CD14-positive monocyte (primary cell): ENCODE measurements around the gene FAM184A. TPM values are rescaled to one million over a fixed set of nuclear protein-coding genes. Genes with fewer than 3 reads are reported as not detected.

Experiments used
- DNase-seq, 3 donors: peaks; one replicate each; pipeline ENCODE4 v3.0.0-alpha.2; 2011 to 2022
- H2AFZ ChIP-seq: 2 replicates; pipeline ENCODE4 v1.6.0; 2012; ENCODE audit warnings: mild to moderate bottlenecking, low read depth, low read length, inconsistent platforms; ENCODE audit not compliant: insufficient read depth, poor library complexity, severe bottlenecking
- H3K27ac ChIP-seq, 2 donors: 1 replicate in 1 of 2; 2 replicates in 1 of 2; pipeline ENCODE4 v1.5.1; 2012 to 2013; ENCODE audit warnings: low read length in 2 of 2, control low read depth in 1 of 2, inconsistent platforms in 1 of 2, low read depth in 1 of 2, mild to moderate bottlenecking in 1 of 2
- H3K27me3 ChIP-seq, 2 donors: one replicate each; pipeline versions ENCODE4 v1.6.0 to v1.6.1; 2011 to 2013; ENCODE audit warnings: low read length in 2 of 2; ENCODE audit not compliant: control insufficient read depth in 2 of 2, insufficient read depth in 2 of 2
- H3K36me3 ChIP-seq, 2 donors: replicated peaks in 1 of 2; 1 replicate in 1 of 2; 2 replicates in 1 of 2; pipeline versions ENCODE4 v1.5.1 to v1.6.1; 2012 to 2013; ENCODE audit warnings: low read length in 2 of 2, control low read depth in 1 of 2, inconsistent platforms in 1 of 2, mild to moderate bottlenecking in 1 of 2; ENCODE audit not compliant: insufficient read depth in 2 of 2, control insufficient read depth in 1 of 2
- H3K4me1 ChIP-seq, 2 donors: 1 replicate in 1 of 2; 2 replicates in 1 of 2; pipeline versions ENCODE4 v1.5.1 to v1.6.1; 2012 to 2013; ENCODE audit warnings: low read length in 2 of 2, control low read depth in 1 of 2, inconsistent platforms in 1 of 2, mild to moderate bottlenecking in 1 of 2, moderate library complexity in 1 of 2; ENCODE audit not compliant: insufficient read depth in 2 of 2, control insufficient read depth in 1 of 2
- H3K4me2 ChIP-seq: replicated peaks from 2 replicates; pipeline ENCODE3; 2012; ENCODE audit warnings: low read length, moderate library complexity, mild to moderate bottlenecking; ENCODE audit not compliant: poor library complexity, severe bottlenecking; ENCODE audit errors: extremely low read depth
- H3K4me3 ChIP-seq, 3 experiments: fragments of 200-600 bp in 1 of 3; sonication (generic) in 1 of 3; replicated peaks in 1 of 3; 1 replicate in 2 of 3; 2 replicates in 1 of 3; pipeline ENCODE4 v1.5.1; 2011 to 2013; ENCODE audit warnings: low read length in 3 of 3, mild to moderate bottlenecking in 3 of 3, control low read depth in 2 of 3, low read depth in 2 of 3, inconsistent platforms in 1 of 3, moderate library complexity in 1 of 3
- H3K79me2 ChIP-seq: 2 replicates; pipeline ENCODE4 v1.6.0; 2012; ENCODE audit warnings: mild to moderate bottlenecking, control low read depth, inconsistent platforms, low read length, moderate library complexity; ENCODE audit not compliant: insufficient read depth
- H3K9ac ChIP-seq: 2 replicates; pipeline ENCODE4 v1.6.0; 2017; ENCODE audit warnings: low read length, mild to moderate bottlenecking; ENCODE audit not compliant: insufficient read depth, poor library complexity, severe bottlenecking
- H3K9me3 ChIP-seq, 2 donors: replicated peaks in 1 of 2; 1 replicate in 1 of 2; 2 replicates in 1 of 2; pipeline versions ENCODE4 v1.5.1 to v1.6.1; 2012 to 2013; ENCODE audit warnings: low read length in 2 of 2, control low read depth in 1 of 2; ENCODE audit not compliant: control insufficient read depth in 1 of 2, insufficient read depth in 1 of 2
- H4K20me1 ChIP-seq: 2 replicates; pipeline ENCODE4 v1.6.0; 2012; ENCODE audit warnings: mild to moderate bottlenecking, low read length, control low read depth, moderate library complexity; ENCODE audit not compliant: insufficient read depth
- H3K27ac Mint-ChIP-seq, 7 donors: one replicate each; pipeline ENCODE4 v1.8.0; 2020; ENCODE audit warnings: mild to moderate bottlenecking in 7 of 7, mixed read lengths in 7 of 7, moderate library complexity in 6 of 7, inconsistent platforms in 2 of 7
- H3K27me3 Mint-ChIP-seq, 3 donors: one replicate each; pipeline ENCODE4 v1.8.0; 2021 to 2022; ENCODE audit warnings: low read depth in 3 of 3, mild to moderate bottlenecking in 3 of 3, mixed read lengths in 3 of 3, moderate library complexity in 3 of 3, inconsistent platforms in 1 of 3
- H3K36me3 Mint-ChIP-seq, 2 donors: one replicate each; pipeline ENCODE4 v1.8.0; 2020; ENCODE audit warnings: mixed read lengths in 2 of 2, inconsistent platforms in 1 of 2, mild to moderate bottlenecking in 1 of 2
- H3K4me1 Mint-ChIP-seq: one replicate; pipeline ENCODE4 v1.8.0; 2020; ENCODE audit warnings: mild to moderate bottlenecking, mixed read lengths
- H3K4me3 Mint-ChIP-seq, 2 donors: one replicate each; pipeline ENCODE4 v1.8.0; 2020; ENCODE audit warnings: mild to moderate bottlenecking in 2 of 2, mixed read lengths in 2 of 2, moderate library complexity in 1 of 2
- H3K9me3 Mint-ChIP-seq, 7 donors: one replicate each; pipeline ENCODE4 v1.8.0; 2020 to 2022; ENCODE audit warnings: mixed read lengths in 7 of 7, mild to moderate bottlenecking in 6 of 7, moderate library complexity in 6 of 7, inconsistent platforms in 2 of 7
- CTCF ChIP-seq: fragments of 200-600 bp; IDR thresholded peaks from one replicate; pipeline ENCODE4 v1.8.0; 2022; ENCODE audit warnings: antibody characterized with exemption, mild to moderate bottlenecking
- WGBS: methylation state at CpG from one replicate; pipeline ENCODE4 v1.1.5; 2013; ENCODE audit warnings: missing lambda C conversion rate; ENCODE audit not compliant: insufficient coverage; 5-methylcytosine and 5-hydroxymethylcytosine counted together
- intact Hi-C, 2 donors: fragments of 100-400 bp; cut with micrococcal nuclease; formaldehyde crosslinking; loops; one replicate each; pipeline versions ENCODE4 v1.15.0 to v1.15.1; 2023
- polyA plus RNA-seq, 3 donors: library from polyadenylated mRNA; depleted of rRNA in 1 of 3; unstranded in 2 of 3; stranded (reverse) in 1 of 3; fragments of 300-500 nt in 2 of 3; fragments of >200 nt in 1 of 3; fragmentation: Illumina TruSeq in 2 of 3; gene quantifications; 1 replicate in 2 of 3; 2 replicates in 1 of 3; pipeline ENCODE4 v1.2.3, GENCODE V29; 2012 to 2021

Gene FAM184A
- polyA plus RNA-seq, 3 donors: not detected

DNA sequence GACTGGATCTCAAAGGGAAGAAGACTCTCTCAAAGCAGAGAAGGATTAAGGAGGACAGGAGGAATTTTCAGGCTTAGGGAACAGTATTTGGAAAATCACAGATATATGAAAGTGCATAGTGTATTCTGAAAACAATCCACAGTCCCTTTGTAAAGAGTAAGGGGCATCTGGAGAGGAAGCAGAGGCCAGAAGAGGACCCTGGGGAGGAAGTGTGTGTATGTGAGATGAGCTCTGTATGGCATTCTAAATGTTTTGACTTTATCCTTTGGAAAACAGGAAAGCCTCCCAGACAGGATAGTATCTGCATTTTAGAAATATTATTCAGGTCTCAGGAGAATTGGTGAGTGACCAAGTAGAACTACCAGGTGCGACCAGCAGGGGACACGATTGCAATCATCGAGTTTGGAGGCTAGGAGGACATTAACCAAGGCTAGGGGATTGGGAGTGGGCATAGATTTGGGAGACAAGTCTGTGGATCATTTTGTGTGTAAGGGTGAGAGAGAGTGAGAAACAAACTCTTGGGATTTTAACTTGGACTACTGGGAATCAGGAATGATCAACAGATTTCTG is 38.3 kb upstream of the FAM184A start:
- Histone ChIP-seq H2AFZ (peak overlapping the region; percentile 42), H3K79me2 (no peaks in the 10 kb centered on the region), H3K4me1 (peaks cover 40 to 44% of the 10 kb centered on the region in 2 donors), H3K36me3 (no peaks in the 10 kb centered on the region), H3K9me3 (no peaks in the 10 kb centered on the region), H3K27me3 (no peaks in the 10 kb centered on the region), H4K20me1 (no peaks in the 10 kb centered on the region), H3K4me3 (no peak overlapping the region), H3K4me2 (no peak overlapping the region), H3K9ac (no peak overlapping the region), H3K27ac (no peak overlapping the region)
- intact Hi-C loops: loop anchor here in 1 of 2 donors (10.0 kb wide), 2 partner anchors 152 to 222 kb away; partner anchors contain the start of gene ASF1A
- Mint-ChIP-seq H3K4me1 (peaks cover 41% of the 10 kb centered on the region), H3K9me3 (peaks cover 0 to 1% (median 0%) of the 10 kb centered on the region in 7 donors), H3K36me3 (no peaks in the 10 kb centered on the region), H3K4me3 (no peak overlapping the region), H3K27ac (no peak overlapping the region), H3K27me3 (no peaks in the 10 kb centered on the region)
- 93% methylated on average over 3 of the region's 3 CpGs for WGBS
- TF ChIP-seq CTCF: peak; percentile 22
- DNase-seq: no peak

DNA sequence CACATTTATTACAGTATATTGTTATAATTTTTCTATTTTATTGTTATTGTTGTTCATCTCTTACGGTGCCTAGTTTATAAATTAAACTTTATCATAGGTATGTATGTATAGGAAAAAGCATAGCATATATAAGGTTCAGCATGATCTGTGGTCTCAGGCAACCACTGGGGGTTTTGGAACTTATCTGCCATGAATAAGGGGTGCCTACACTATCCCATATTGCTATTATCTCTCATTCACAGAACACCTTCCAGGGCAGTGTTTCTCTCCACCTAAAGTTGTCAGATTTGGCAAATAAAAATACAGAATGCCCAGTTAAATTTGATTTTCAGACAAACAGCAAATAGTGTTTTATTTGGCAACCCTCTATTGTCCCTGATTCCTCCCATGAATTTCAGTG is 35.5 kb upstream of the FAM184A start:
- no peaks in the 10 kb centered on the region for H4K20me1 ChIP-seq
- H3K36me3 Mint-ChIP-seq: no peaks in the 10 kb centered on the region
- peaks cover 15% of the 10 kb centered on the region for H3K4me1 Mint-ChIP-seq
- H3K27me3 ChIP-seq: no peaks in the 10 kb centered on the region
- H3K36me3 ChIP-seq: no peaks in the 10 kb centered on the region
- TF ChIP-seq CTCF: no peak
- no peak overlapping the region for H3K27ac Mint-ChIP-seq
- DNase-seq: no peak
- peaks cover 2% of the 10 kb centered on the region in 3 donors for H3K27me3 Mint-ChIP-seq
- no peak overlapping the region for H3K9ac ChIP-seq
- no peaks in the 10 kb centered on the region for H3K79me2 ChIP-seq
- no peak overlapping the region for H3K4me3 ChIP-seq
- H3K9me3 ChIP-seq: no peaks in the 10 kb centered on the region
- intact Hi-C loops: loop anchor here in 1 of 2 donors (10.0 kb wide), 2 partner anchors 149 to 219 kb away; partner anchors contain the start of gene ASF1A
- H3K4me1 ChIP-seq: peaks cover 13 to 16% of the 10 kb centered on the region in 2 donors
- H3K4me2 ChIP-seq: no peak overlapping the region
- no peak overlapping the region for H3K4me3 Mint-ChIP-seq
- H3K27ac ChIP-seq: no peak overlapping the region
- WGBS: no CpG with 5 or more reads among the region's 1 CpG
- no peak overlapping the region for H2AFZ ChIP-seq
- H3K9me3 Mint-ChIP-seq: peaks cover 0 to 1% (median 0%) of the 10 kb centered on the region in 7 donors
